ENCODE data around the gene USPL1.
A peak's percentile ranks its signal among the peaks of the same experiment; 100 is the strongest.
"Not testable (repeated sequence)": the region's sequence is repeated elsewhere in the genome, so short reads cannot be mapped to it uniquely, and the experiment has no call there.

The USPL1 gene

DNA sequence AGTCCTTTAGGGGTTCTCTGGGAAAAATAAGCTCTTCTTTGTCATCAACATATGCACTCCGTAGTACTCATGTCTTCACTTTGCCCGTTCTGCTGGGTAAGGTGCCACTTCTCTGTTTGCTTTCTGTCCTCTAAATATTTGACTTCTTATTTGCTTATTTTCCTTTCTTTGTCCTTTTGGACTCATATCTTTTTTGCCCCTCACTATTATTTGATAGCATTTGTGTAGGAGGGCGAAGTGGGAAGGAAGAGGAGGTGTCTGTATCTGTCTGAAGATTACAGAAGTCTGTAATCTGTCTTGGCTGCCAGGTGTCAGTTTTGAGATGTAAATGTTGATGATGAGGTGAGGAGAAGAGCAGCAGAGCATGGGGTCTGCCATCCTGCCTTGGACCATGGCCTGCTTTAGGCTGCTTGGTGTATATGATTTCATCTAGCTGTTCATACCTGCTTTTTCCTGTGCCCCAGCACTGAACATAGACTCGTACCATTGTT is 30.8 kb downstream of the USPL1 start:
- 80% methylated on average over 1 of the region's 4 CpGs for whole genome bisulfite sequencing (ENCODE audit: insufficient coverage)
- Histone ChIP-seq H3K9me3 (ENCODE audit: control extremely low read depth in 1 of 5, control insufficient read depth in 4 of 5, insufficient read depth in 2 of 5, low read depth in 1 of 5, low read length in 4 of 5) (no peaks in the 10 kb centered on the region), H3K27ac (ENCODE audit: insufficient read depth in 1 of 2, low read depth in 1 of 2, low read length in 2 of 2, poor library complexity in 1 of 2, severe bottlenecking in 2 of 2) (no peak overlapping the region), H3K4me1 (ENCODE audit: control extremely low read depth in 1 of 4, control insufficient read depth in 4 of 4, insufficient read depth in 4 of 4, low read length in 3 of 4) (peaks cover 0 to 4% (median 0%) of the 10 kb centered on the region in 4 experiments), H3K27me3 (replicated peaks in 2 of 5; ENCODE audit: control insufficient read depth in 4 of 5, insufficient read depth in 5 of 5, low read length in 4 of 5) (no peaks in the 10 kb centered on the region), H3K4me3 (ENCODE audit: control insufficient read depth in 1 of 7, extremely low read depth in 1 of 7, insufficient read depth in 4 of 7, low read depth in 2 of 7, low read length in 6 of 7) (no peak overlapping the region), H3K36me3 (ENCODE audit: control insufficient read depth in 4 of 4, insufficient read depth in 4 of 4, low read length in 3 of 4) (peaks cover 17 to 78% (median 49%) of the 10 kb centered on the region in 4 experiments)
- POLR2A ChIA-PET = no interaction called here
- no peak for DNase-seq
- CTCF ChIA-PET = no interaction called here

DNA sequence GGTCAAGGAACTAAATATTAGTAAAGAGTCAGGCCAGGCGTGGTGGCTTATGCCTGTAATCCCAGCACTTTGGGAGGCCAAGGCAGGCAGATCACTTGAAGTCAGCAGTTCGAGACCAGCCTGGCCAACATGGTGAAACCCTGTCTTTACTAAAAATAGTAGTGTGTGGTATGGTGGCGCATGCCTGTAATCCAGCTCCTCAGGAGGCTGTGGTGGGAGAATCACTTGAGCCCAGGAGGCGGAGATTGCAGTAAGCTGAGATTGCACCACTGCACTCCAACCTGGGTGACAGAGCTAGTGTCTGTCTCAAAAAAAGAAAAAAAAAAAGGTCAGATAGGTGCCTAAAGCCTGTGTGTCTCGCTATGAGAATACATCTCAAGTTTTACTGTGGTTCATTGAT is 33.9 kb downstream of the USPL1 start:
- H3K4me3 ChIP-seq (ENCODE audit: control insufficient read depth in 1 of 7, extremely low read depth in 1 of 7, insufficient read depth in 4 of 7, low read depth in 2 of 7, low read length in 6 of 7); H3K4me1 ChIP-seq (ENCODE audit: control extremely low read depth in 1 of 4, control insufficient read depth in 4 of 4, insufficient read depth in 4 of 4, low read length in 3 of 4); H3K27ac ChIP-seq (ENCODE audit: insufficient read depth in 1 of 2, low read depth in 1 of 2, low read length in 2 of 2, poor library complexity in 1 of 2, severe bottlenecking in 2 of 2); H3K27me3 ChIP-seq (replicated peaks in 2 of 5; ENCODE audit: control insufficient read depth in 4 of 5, insufficient read depth in 5 of 5, low read length in 4 of 5); H3K9me3 ChIP-seq (ENCODE audit: control extremely low read depth in 1 of 5, control insufficient read depth in 4 of 5, insufficient read depth in 2 of 5, low read depth in 1 of 5, low read length in 4 of 5); POLR2A ChIA-PET; CTCF ChIA-PET: not testable (repeated sequence)
- 96% methylated on average over 5 of the region's 5 CpGs for WGBS (ENCODE audit: insufficient coverage)
- peaks cover 12 to 69% (median 42%) of the 10 kb centered on the region in 4 experiments for H3K36me3 ChIP-seq (ENCODE audit: control insufficient read depth in 4 of 4, insufficient read depth in 4 of 4, low read length in 3 of 4)
- DNase-seq = peak in 1 of 3 donors; percentile 28

DNA sequence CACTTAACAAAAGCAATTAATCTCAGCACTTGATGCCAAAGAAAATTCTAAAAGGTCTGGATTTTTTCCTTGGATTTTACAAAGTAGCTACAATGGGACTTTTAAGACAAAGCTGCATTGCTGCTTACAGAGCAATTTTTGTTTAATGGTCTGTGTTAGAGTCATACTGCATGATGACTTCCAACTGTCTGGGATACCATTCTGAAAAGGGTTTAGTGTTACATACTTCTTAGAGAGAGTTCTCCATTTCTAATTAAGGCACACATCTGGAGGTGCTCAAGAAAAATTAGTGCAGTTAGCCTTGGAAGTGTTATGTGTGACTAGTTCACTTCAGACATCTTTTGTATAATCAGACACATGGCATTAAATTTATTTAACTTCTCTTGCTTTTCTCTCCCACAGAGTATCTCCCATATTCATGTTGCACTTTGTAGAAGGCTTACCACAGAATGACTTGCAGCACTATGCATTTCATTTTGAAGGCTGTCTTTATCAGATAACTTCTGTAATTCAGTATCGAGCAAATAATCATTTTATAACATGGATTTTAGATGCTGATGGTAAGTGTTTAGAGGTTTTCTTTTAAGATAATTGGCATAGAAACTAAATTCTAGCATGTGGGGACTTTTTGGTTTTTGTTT is 35.1 kb downstream of the USPL1 start:
- CTCF ChIA-PET = interaction anchor here (0.9 to 1.4 kb wide), 3 partner anchors 8 to 154 kb away, joined by 3 to 4 read pairs (median 4); no protein-coding TSS in a partner anchor
- DNase-seq = peak in 2 of 3 donors; percentile 47 to 67
- H3K27ac ChIP-seq (ENCODE audit: insufficient read depth in 1 of 2, low read depth in 1 of 2, low read length in 2 of 2, poor library complexity in 1 of 2, severe bottlenecking in 2 of 2) = peak overlapping the region in 1 of 2 experiments; percentile 7
- peaks cover 18 to 68% (median 43%) of the 10 kb centered on the region in 4 experiments for H3K36me3 ChIP-seq (ENCODE audit: control insufficient read depth in 4 of 4, insufficient read depth in 4 of 4, low read length in 3 of 4)
- peaks cover 0 to 9% (median 3%) of the 10 kb centered on the region in 4 experiments for H3K4me1 ChIP-seq (ENCODE audit: control extremely low read depth in 1 of 4, control insufficient read depth in 4 of 4, insufficient read depth in 4 of 4, low read length in 3 of 4)
- WGBS (ENCODE audit: insufficient coverage) = no CpG with 5 or more reads among the region's 1 CpG
- no peak overlapping the region for H3K4me3 ChIP-seq (ENCODE audit: control insufficient read depth in 1 of 7, extremely low read depth in 1 of 7, insufficient read depth in 4 of 7, low read depth in 2 of 7, low read length in 6 of 7)
- POLR2A ChIA-PET = no interaction called here
- H3K27me3 ChIP-seq (replicated peaks in 2 of 5; ENCODE audit: control insufficient read depth in 4 of 5, insufficient read depth in 5 of 5, low read length in 4 of 5) = no peaks in the 10 kb centered on the region
- H3K9me3 ChIP-seq (ENCODE audit: control extremely low read depth in 1 of 5, control insufficient read depth in 4 of 5, insufficient read depth in 2 of 5, low read depth in 1 of 5, low read length in 4 of 5) = no peaks in the 10 kb centered on the region

DNA sequence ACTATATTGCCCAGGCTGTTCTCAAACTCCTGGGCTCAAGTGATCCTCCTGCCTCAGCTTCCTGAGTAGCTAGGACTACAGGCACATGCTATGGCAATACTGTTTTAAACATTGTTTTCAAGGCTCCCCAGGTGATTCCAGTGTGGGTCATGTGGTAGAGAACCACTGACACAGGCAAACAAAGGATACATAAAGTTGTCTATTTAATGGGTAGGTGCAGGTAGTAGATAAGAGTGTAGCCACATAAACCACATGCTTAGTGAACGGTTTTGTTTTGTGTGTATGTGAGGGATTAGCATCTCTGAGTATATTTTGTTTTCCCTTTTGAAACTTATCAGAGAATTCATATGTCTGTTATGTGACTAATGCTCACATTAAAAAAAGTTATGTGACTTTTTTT is 36.7 kb downstream of the USPL1 start:
- DNase-seq = peak; percentile 40 to 87 (median 72)
- H3K9me3 ChIP-seq (ENCODE audit: control extremely low read depth in 1 of 5, control insufficient read depth in 4 of 5, insufficient read depth in 2 of 5, low read depth in 1 of 5, low read length in 4 of 5) = no peaks in the 10 kb centered on the region
- no peaks in the 10 kb centered on the region for H3K27me3 ChIP-seq (replicated peaks in 2 of 5; ENCODE audit: control insufficient read depth in 4 of 5, insufficient read depth in 5 of 5, low read length in 4 of 5)
- H3K4me1 ChIP-seq (ENCODE audit: control extremely low read depth in 1 of 4, control insufficient read depth in 4 of 4, insufficient read depth in 4 of 4, low read length in 3 of 4) = peaks cover 0 to 9% (median 3%) of the 10 kb centered on the region in 4 experiments
- peaks cover 22 to 67% (median 47%) of the 10 kb centered on the region in 4 experiments for H3K36me3 ChIP-seq (ENCODE audit: control insufficient read depth in 4 of 4, insufficient read depth in 4 of 4, low read length in 3 of 4)
- ChIA-PET POLR2A (no interaction called here), CTCF (interaction anchor here (1.4 kb wide), 1 partner anchor 9 kb away, joined by 4 read pairs; no protein-coding TSS in a partner anchor)
- no CpG with 5 or more reads among the region's 1 CpG for WGBS (ENCODE audit: insufficient coverage)
- no peak overlapping the region for H3K4me3 ChIP-seq (ENCODE audit: control insufficient read depth in 1 of 7, extremely low read depth in 1 of 7, insufficient read depth in 4 of 7, low read depth in 2 of 7, low read length in 6 of 7)
- H3K27ac ChIP-seq (ENCODE audit: insufficient read depth in 1 of 2, low read depth in 1 of 2, low read length in 2 of 2, poor library complexity in 1 of 2, severe bottlenecking in 2 of 2) = peak overlapping the region in 1 of 2 experiments; percentile 63

DNA sequence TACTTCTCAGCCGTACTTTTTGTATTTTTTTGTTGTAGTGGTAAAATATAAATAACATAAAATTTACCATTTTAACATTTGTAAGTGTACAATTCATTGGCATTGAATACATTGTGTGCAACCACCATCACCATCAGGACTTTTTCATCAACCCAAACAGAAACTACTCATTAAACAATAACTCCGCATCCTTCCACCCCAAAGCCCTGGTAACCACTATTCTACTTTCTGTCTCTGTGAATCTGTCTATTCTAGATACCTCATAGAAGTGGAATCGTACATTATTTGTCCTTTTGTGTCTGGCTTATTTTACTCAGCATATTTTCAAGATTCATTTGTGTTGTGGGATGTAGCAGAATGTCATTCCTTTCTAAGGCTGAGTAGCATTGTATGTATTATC is 38.5 kb downstream of the USPL1 start:
- Histone ChIP-seq H3K9me3 (ENCODE audit: control extremely low read depth in 1 of 5, control insufficient read depth in 4 of 5, insufficient read depth in 2 of 5, low read depth in 1 of 5, low read length in 4 of 5) (no peaks in the 10 kb centered on the region), H3K27me3 (replicated peaks in 2 of 5; ENCODE audit: control insufficient read depth in 4 of 5, insufficient read depth in 5 of 5, low read length in 4 of 5) (no peaks in the 10 kb centered on the region), H3K36me3 (ENCODE audit: control insufficient read depth in 4 of 4, insufficient read depth in 4 of 4, low read length in 3 of 4) (peaks cover 20 to 58% (median 37%) of the 10 kb centered on the region in 4 experiments), H3K4me1 (ENCODE audit: control extremely low read depth in 1 of 4, control insufficient read depth in 4 of 4, insufficient read depth in 4 of 4, low read length in 3 of 4) (peaks cover 0 to 9% (median 3%) of the 10 kb centered on the region in 4 experiments), H3K4me3 (ENCODE audit: control insufficient read depth in 1 of 7, extremely low read depth in 1 of 7, insufficient read depth in 4 of 7, low read depth in 2 of 7, low read length in 6 of 7) (no peak overlapping the region), H3K27ac (ENCODE audit: insufficient read depth in 1 of 2, low read depth in 1 of 2, low read length in 2 of 2, poor library complexity in 1 of 2, severe bottlenecking in 2 of 2) (no peak overlapping the region)
- ChIA-PET CTCF (no interaction called here), POLR2A (no interaction called here)
- WGBS (ENCODE audit: insufficient coverage) = 100% methylated on average over 1 of the region's 3 CpGs
- DNase-seq = no peak

DNA sequence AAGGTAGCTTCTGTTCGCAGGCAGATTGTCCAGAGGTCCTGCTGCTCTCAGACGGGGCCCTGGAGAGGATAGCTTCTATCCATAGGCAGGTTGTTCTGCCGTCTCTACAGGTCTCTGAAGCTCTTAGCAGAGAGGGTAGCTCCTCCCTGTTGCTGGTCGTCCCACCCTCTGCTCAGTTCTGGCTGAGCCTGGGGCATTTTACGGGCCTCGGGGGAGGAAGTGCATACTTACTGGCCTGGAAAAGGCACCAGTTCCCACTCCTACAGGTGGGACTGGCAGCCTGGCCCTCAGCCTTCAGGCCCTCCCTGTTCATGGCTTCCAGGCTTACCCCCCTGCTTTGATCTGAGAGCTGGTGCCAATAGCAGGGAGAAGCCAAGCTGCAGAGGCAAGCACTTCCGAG is 42.3 kb downstream of the USPL1 start:
- no peak for DNase-seq
- H3K27me3 ChIP-seq (replicated peaks in 2 of 5; ENCODE audit: control insufficient read depth in 4 of 5, insufficient read depth in 5 of 5, low read length in 4 of 5) = no peaks in the 10 kb centered on the region
- peaks cover 20 to 41% (median 28%) of the 10 kb centered on the region in 4 experiments for H3K36me3 ChIP-seq (ENCODE audit: control insufficient read depth in 4 of 4, insufficient read depth in 4 of 4, low read length in 3 of 4)
- no peak overlapping the region for H3K4me3 ChIP-seq (ENCODE audit: control insufficient read depth in 1 of 7, extremely low read depth in 1 of 7, insufficient read depth in 4 of 7, low read depth in 2 of 7, low read length in 6 of 7)
- ChIA-PET POLR2A (no interaction called here), CTCF (interaction anchor here (1.2 kb wide), 1 partner anchor 16 kb away, joined by 3 read pairs; no protein-coding TSS in a partner anchor)
- H3K4me1 ChIP-seq (ENCODE audit: control extremely low read depth in 1 of 4, control insufficient read depth in 4 of 4, insufficient read depth in 4 of 4, low read length in 3 of 4) = peaks cover 0 to 9% (median 5%) of the 10 kb centered on the region in 4 experiments
- H3K9me3 ChIP-seq (ENCODE audit: control extremely low read depth in 1 of 5, control insufficient read depth in 4 of 5, insufficient read depth in 2 of 5, low read depth in 1 of 5, low read length in 4 of 5) = no peaks in the 10 kb centered on the region
- no peak overlapping the region for H3K27ac ChIP-seq (ENCODE audit: insufficient read depth in 1 of 2, low read depth in 1 of 2, low read length in 2 of 2, poor library complexity in 1 of 2, severe bottlenecking in 2 of 2)
- WGBS (ENCODE audit: insufficient coverage) = 97% methylated on average over 7 of the region's 7 CpGs

DNA sequence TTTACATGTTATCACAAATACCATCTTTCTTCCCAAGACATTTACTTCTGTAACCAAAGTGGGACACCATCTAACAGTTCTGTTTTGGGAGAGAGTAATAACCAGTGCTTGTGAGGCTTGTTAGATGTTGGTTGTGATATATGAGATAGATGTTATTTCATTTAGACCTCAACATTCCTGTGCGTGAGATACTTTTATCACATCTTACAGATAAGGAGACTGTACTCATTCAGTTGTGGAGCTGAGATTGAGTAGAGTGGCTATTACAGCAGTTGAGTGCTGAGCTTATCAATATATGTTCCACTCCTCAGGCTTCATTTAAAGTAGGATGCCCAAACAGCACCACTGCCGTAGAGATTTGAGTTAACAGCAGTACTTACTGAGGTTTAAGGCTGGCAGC is 43.1 kb downstream of the USPL1 start:
- H3K4me1 ChIP-seq (ENCODE audit: control extremely low read depth in 1 of 4, control insufficient read depth in 4 of 4, insufficient read depth in 4 of 4, low read length in 3 of 4) = peaks cover 0 to 17% (median 8%) of the 10 kb centered on the region in 4 experiments
- H3K27me3 ChIP-seq (replicated peaks in 2 of 5; ENCODE audit: control insufficient read depth in 4 of 5, insufficient read depth in 5 of 5, low read length in 4 of 5) = no peaks in the 10 kb centered on the region
- no peak overlapping the region for H3K27ac ChIP-seq (ENCODE audit: insufficient read depth in 1 of 2, low read depth in 1 of 2, low read length in 2 of 2, poor library complexity in 1 of 2, severe bottlenecking in 2 of 2)
- DNase-seq = no peak
- CTCF ChIA-PET = interaction anchor here (1.0 to 1.2 kb wide), 2 partner anchors 15 to 16 kb away, joined by 3 read pairs; no protein-coding TSS in a partner anchor
- H3K36me3 ChIP-seq (ENCODE audit: control insufficient read depth in 4 of 4, insufficient read depth in 4 of 4, low read length in 3 of 4) = peaks cover 17 to 38% (median 24%) of the 10 kb centered on the region in 4 experiments
- POLR2A ChIA-PET = no interaction called here
- no peaks in the 10 kb centered on the region for H3K9me3 ChIP-seq (ENCODE audit: control extremely low read depth in 1 of 5, control insufficient read depth in 4 of 5, insufficient read depth in 2 of 5, low read depth in 1 of 5, low read length in 4 of 5)
- WGBS (ENCODE audit: insufficient coverage) = no CpG with 5 or more reads among the region's 2 CpGs
- H3K4me3 ChIP-seq (ENCODE audit: control insufficient read depth in 1 of 7, extremely low read depth in 1 of 7, insufficient read depth in 4 of 7, low read depth in 2 of 7, low read length in 6 of 7) = no peak overlapping the region
